ENCODE data around the gene TNFSF9.
"Not testable (repeated sequence)": the region's sequence is repeated elsewhere in the genome, so short reads cannot be mapped to it uniquely, and the experiment has no call there.

The TNFSF9 gene

DNA sequence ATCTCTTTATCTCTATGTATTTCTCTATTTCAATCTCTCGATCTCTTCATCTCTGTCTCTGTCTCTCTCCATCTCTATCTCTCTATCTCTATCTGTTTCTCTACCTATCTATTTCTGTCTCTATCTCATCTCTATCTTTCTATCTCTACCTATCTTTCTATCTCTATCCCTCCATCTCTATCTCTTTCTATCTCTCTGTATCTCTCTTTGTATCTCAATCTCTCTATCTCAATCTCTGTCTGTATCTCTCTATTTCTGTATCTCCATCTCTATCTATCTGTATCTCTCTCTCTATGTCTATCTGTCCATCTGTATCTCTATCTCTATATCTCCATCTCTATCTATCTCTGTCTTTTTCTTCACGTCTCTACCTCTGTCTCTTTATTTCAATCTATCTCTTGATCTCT, 25.2 kb downstream of the TNFSF9 start:
- H3K36me3 ChIP-seq (ENCODE audit: control insufficient read depth, insufficient read depth, low read length), result no peaks in the 10 kb centered on the region
- no peak overlapping the region for H3K4me3 ChIP-seq (ENCODE audit: insufficient read depth, low read depth, low read length)
- H3K27ac ChIP-seq (ENCODE audit: insufficient read depth, low read depth, low read length, poor library complexity, severe bottlenecking), result no peak overlapping the region
- no peaks in the 10 kb centered on the region for H3K27me3 ChIP-seq (ENCODE audit: control insufficient read depth, insufficient read depth, low read length, poor library complexity, severe bottlenecking)
- no peaks in the 10 kb centered on the region for H3K9me3 ChIP-seq (ENCODE audit: control insufficient read depth, low read length)
- H3K4me1 ChIP-seq (ENCODE audit: control insufficient read depth, insufficient read depth, low read length), result no peaks in the 10 kb centered on the region
- 87 to 91% methylated on average over 2 of the region's 2 CpGs for WGBS, 2 experiments

DNA sequence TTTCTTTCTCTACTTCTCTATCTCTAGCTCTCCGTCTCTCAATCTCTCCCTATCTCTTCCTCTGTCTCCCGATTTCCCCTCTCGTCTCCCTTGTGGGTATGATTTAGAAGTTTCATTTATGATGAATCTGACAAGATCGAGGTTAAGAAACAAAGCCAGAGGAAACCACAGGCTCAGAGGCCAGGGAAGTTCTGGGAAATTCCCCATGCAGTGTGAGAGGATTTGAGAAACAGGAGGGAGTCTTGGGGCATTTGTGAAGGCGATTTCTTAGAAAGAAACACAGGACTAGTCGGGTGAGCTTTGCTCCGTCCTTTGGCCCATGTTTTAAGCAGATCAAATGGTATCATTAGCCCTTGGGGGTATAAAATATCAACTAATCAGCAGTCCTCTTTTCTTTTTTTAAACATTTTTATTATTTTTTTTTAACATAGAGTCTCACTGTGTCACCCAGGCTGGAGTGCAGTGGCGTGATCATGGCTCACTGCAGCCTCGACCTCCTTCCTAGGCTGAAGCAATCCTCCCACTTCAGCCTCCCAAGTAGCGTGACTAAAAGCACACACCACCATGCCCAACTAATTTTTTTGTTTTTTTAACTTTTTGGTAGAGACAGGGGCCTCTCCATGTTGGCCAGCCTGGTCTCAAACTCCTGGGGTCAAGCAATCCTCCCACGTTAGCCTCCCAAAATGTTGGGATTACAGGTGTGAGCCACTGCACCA, 25.8 kb downstream of the TNFSF9 start:
- no peaks in the 10 kb centered on the region for H3K9me3 ChIP-seq (ENCODE audit: control insufficient read depth, low read length)
- no peak overlapping the region for H3K27ac ChIP-seq (ENCODE audit: insufficient read depth, low read depth, low read length, poor library complexity, severe bottlenecking)
- H3K4me1 ChIP-seq (ENCODE audit: control insufficient read depth, insufficient read depth, low read length), result no peaks in the 10 kb centered on the region
- H3K36me3 ChIP-seq (ENCODE audit: control insufficient read depth, insufficient read depth, low read length), result no peaks in the 10 kb centered on the region
- WGBS, 2 experiments, result 76 to 78% methylated on average over 10 to 11 of the region's 11 CpGs
- H3K4me3 ChIP-seq (ENCODE audit: insufficient read depth, low read depth, low read length), result no peak overlapping the region
- no peaks in the 10 kb centered on the region for H3K27me3 ChIP-seq (ENCODE audit: control insufficient read depth, insufficient read depth, low read length, poor library complexity, severe bottlenecking)

DNA sequence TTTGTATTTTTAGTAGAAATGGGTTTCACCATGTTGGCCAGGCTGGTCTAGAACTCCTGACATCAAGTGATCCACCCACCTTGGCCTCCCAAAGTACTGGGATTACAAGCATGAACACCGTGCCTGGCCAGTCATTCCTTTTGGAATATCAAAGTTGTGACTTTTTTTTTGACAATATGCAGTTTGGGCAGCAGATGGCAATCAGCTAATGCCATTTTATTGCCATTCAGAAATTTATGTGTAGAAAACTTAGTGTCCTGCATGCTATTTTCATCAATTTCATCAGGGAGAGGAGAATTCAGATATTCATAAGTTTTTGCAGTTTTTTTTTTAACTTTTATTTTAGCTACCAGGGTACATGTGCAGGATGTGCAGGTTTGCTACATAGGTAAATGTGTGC, 31.6 kb downstream of the TNFSF9 start:
- H3K36me3 ChIP-seq (ENCODE audit: control insufficient read depth, insufficient read depth, low read length); H3K4me3 ChIP-seq (ENCODE audit: insufficient read depth, low read depth, low read length); H3K27ac ChIP-seq (ENCODE audit: insufficient read depth, low read depth, low read length, poor library complexity, severe bottlenecking); H3K27me3 ChIP-seq (ENCODE audit: control insufficient read depth, insufficient read depth, low read length, poor library complexity, severe bottlenecking); H3K9me3 ChIP-seq (ENCODE audit: control insufficient read depth, low read length); H3K4me1 ChIP-seq (ENCODE audit: control insufficient read depth, insufficient read depth, low read length): not testable (repeated sequence)
- WGBS, 2 experiments, result 27 to 35% methylated on average over 1 of the region's 1 CpG

DNA sequence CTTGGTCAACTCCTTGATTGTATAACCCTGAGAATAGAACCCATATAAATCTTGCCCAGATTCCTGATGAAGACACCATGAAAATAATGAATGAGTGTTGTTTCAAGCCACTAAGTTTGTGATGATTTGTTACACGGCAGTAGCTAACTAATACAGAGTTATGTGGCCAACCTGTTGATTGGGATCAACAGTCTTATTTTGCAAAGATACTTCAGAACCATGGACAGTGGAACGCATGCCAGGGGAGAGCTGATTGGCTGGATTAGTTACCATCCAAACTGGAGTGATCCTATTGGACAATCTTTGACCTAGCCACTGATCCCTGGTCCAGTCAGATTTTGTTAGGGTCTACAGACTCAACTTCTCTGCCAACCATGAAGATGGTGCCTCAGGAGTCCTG, 33.6 kb downstream of the TNFSF9 start:
- H3K4me1 ChIP-seq (ENCODE audit: control insufficient read depth, insufficient read depth, low read length), result no peaks in the 10 kb centered on the region
- 75% methylated on average over 2 of the region's 2 CpGs for WGBS, 2 experiments
- peaks cover 4% of the 10 kb centered on the region for H3K9me3 ChIP-seq (ENCODE audit: control insufficient read depth, low read length)
- H3K27ac ChIP-seq (ENCODE audit: insufficient read depth, low read depth, low read length, poor library complexity, severe bottlenecking), result no peak overlapping the region
- no peaks in the 10 kb centered on the region for H3K27me3 ChIP-seq (ENCODE audit: control insufficient read depth, insufficient read depth, low read length, poor library complexity, severe bottlenecking)
- H3K4me3 ChIP-seq (ENCODE audit: insufficient read depth, low read depth, low read length), result no peak overlapping the region
- no peaks in the 10 kb centered on the region for H3K36me3 ChIP-seq (ENCODE audit: control insufficient read depth, insufficient read depth, low read length)

DNA sequence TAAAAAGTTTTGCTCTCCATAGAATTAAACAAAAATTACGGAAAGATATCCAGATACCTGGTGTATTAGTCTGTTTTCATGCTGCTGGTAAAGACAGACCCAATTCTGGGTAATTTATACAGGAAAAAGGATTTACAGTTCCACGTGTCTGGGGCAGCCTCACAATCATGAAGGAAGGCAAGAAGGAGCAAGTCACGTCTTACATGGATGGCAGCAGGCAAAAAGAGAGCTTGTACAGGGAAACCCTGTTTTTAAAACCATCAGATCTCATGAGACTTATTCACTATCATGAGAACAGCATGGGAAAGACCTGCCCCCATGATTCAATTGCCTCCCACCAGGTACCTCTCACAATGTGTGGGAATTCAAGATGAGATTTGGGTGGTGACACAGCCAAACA, 35.9 kb downstream of the TNFSF9 start:
- WGBS, 2 experiments, result 60 to 63% methylated on average over 3 of the region's 3 CpGs
- H3K4me1 ChIP-seq (ENCODE audit: control insufficient read depth, insufficient read depth, low read length); H3K27me3 ChIP-seq (ENCODE audit: control insufficient read depth, insufficient read depth, low read length, poor library complexity, severe bottlenecking); H3K4me3 ChIP-seq (ENCODE audit: insufficient read depth, low read depth, low read length); H3K9me3 ChIP-seq (ENCODE audit: control insufficient read depth, low read length); H3K27ac ChIP-seq (ENCODE audit: insufficient read depth, low read depth, low read length, poor library complexity, severe bottlenecking); H3K36me3 ChIP-seq (ENCODE audit: control insufficient read depth, insufficient read depth, low read length): not testable (repeated sequence)

DNA sequence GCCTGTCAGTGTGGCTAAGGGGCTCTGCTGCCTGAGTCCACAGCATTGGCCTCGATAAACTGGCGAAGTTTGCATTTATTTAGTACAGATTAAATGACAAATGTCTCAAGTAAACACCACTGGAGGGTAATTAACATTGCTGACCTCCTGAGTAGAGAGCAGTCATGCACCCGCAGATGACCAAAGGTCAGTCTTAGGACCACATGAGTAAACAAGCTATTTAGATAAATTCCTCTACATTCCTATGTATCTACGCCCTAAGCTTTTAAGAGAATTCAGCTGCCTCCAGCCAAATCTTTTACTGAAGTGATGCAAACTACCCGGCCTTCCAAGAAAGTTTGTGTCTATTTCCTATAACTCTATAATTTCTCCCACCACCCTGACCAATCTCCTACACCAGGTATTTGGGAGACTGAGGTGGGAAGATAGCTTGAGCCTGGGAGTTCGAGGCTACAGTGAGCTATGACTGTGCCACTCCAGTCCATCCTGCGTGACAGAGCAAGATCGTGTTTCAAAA, 37.2 kb downstream of the TNFSF9 start:
- 72 to 81% methylated on average over 8 of the region's 8 CpGs for WGBS, 2 experiments
- Histone ChIP-seq H3K27me3 (ENCODE audit: control insufficient read depth, insufficient read depth, low read length, poor library complexity, severe bottlenecking) (no peaks in the 10 kb centered on the region), H3K4me3 (ENCODE audit: insufficient read depth, low read depth, low read length) (no peak overlapping the region), H3K9me3 (ENCODE audit: control insufficient read depth, low read length) (peaks cover 4% of the 10 kb centered on the region), H3K36me3 (ENCODE audit: control insufficient read depth, insufficient read depth, low read length) (no peaks in the 10 kb centered on the region), H3K4me1 (ENCODE audit: control insufficient read depth, insufficient read depth, low read length) (no peaks in the 10 kb centered on the region), H3K27ac (ENCODE audit: insufficient read depth, low read depth, low read length, poor library complexity, severe bottlenecking) (no peak overlapping the region)

DNA sequence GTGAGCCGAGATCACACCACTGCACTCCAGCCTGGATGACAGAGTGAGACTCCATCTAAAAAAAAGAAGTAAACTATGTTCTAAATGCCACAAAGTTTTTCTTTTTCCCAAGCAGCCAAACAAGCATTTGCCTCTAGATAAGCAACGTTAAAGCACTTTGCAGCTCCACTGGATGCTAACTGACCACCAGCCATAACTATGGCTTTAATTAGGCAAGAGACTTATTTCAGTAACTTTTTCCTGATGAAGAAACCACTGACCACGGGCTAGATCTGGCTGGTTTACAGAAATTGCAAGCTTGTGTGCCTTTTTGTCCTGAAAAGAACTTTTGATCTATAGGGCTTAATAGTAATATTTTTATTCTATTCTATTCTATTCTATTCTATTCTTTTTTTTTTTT, 38.0 kb downstream of the TNFSF9 start:
- no peak overlapping the region for H3K27ac ChIP-seq (ENCODE audit: insufficient read depth, low read depth, low read length, poor library complexity, severe bottlenecking)
- no peaks in the 10 kb centered on the region for H3K27me3 ChIP-seq (ENCODE audit: control insufficient read depth, insufficient read depth, low read length, poor library complexity, severe bottlenecking)
- no peaks in the 10 kb centered on the region for H3K4me1 ChIP-seq (ENCODE audit: control insufficient read depth, insufficient read depth, low read length)
- no peaks in the 10 kb centered on the region for H3K36me3 ChIP-seq (ENCODE audit: control insufficient read depth, insufficient read depth, low read length)
- H3K4me3 ChIP-seq (ENCODE audit: insufficient read depth, low read depth, low read length), result no peak overlapping the region
- WGBS, 2 experiments, result 64 to 69% methylated on average over 3 of the region's 3 CpGs
- H3K9me3 ChIP-seq (ENCODE audit: control insufficient read depth, low read length), result peaks cover 4% of the 10 kb centered on the region

DNA sequence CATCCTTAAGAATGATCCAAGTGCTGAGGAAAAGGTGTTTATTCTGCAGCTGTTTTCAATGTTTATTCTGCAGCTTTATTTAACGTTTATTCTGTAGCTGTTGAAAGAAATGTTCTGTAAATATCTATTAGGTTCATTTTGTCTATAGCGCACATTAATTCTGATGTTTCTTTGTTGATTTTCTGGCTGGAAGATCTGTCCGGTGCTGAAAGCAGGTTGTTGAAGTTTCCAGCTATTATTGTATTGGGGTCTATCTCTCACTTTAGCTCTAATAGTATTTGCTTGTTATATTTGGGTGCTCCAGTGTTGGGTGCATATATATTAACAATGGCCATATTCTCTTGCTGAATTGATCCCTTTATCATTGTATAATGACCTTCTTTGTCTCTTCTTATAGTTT, 39.9 kb downstream of the TNFSF9 start:
- WGBS, 2 experiments, result 90 to 92% methylated on average over 3 of the region's 3 CpGs
- no peaks in the 10 kb centered on the region for H3K36me3 ChIP-seq (ENCODE audit: control insufficient read depth, insufficient read depth, low read length)

DNA sequence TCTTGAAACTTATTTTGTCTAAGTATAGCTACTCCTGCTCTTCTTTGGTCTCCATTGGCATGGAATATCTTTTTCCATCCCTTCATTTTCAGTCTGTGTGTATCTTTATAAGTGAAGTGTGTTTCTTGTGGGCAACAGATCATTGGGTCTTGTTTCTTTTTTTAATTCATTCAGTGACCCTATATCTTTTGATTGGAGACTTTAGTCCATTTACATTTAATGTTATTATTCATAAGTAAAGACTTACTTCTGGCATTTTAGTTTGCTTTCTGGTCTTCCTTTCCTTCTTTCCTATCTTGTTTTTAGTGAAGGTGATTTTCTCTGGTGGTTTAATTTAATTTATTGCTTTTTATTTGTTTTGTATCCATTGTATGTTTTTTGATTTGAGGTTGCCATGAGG, 40.3 kb downstream of the TNFSF9 start:
- H3K9me3 ChIP-seq (ENCODE audit: control insufficient read depth, low read length), result peaks cover 4% of the 10 kb centered on the region
- H3K27me3 ChIP-seq (ENCODE audit: control insufficient read depth, insufficient read depth, low read length, poor library complexity, severe bottlenecking), result no peaks in the 10 kb centered on the region
- no peaks in the 10 kb centered on the region for H3K4me1 ChIP-seq (ENCODE audit: control insufficient read depth, insufficient read depth, low read length)
- no peak overlapping the region for H3K4me3 ChIP-seq (ENCODE audit: insufficient read depth, low read depth, low read length)
- H3K36me3 ChIP-seq (ENCODE audit: control insufficient read depth, insufficient read depth, low read length), result no peaks in the 10 kb centered on the region
- no peak overlapping the region for H3K27ac ChIP-seq (ENCODE audit: insufficient read depth, low read depth, low read length, poor library complexity, severe bottlenecking)

More for the DNA sequence above, 39.9 kb downstream of the TNFSF9 start:
- H3K4me3 ChIP-seq (ENCODE audit: insufficient read depth, low read depth, low read length), result no peak overlapping the region
- H3K27ac ChIP-seq (ENCODE audit: insufficient read depth, low read depth, low read length, poor library complexity, severe bottlenecking), result no peak overlapping the region
- no peaks in the 10 kb centered on the region for H3K4me1 ChIP-seq (ENCODE audit: control insufficient read depth, insufficient read depth, low read length)
- no peaks in the 10 kb centered on the region for H3K27me3 ChIP-seq (ENCODE audit: control insufficient read depth, insufficient read depth, low read length, poor library complexity, severe bottlenecking)
- peaks cover 4% of the 10 kb centered on the region for H3K9me3 ChIP-seq (ENCODE audit: control insufficient read depth, low read length)

DNA sequence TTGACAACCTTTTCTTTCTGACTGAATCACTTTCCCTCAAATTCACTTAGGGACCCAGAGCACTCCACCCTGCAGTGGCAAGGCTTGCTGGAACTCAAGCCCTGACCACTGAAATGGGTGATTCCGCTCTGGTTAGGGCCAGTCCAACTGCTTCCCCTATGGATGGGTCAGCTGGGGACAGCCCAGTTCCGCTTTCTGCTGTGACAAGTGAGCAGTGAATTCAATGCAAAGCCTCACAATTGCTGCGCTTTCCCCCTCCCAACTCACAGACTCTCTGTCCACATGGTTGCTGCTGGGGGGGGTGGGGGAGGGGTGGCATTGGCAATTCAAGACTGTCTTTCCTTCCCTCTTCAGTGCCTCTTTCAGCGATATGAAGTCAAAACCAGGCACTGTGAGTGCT, 41.4 kb downstream of the TNFSF9 start:
- H3K27ac ChIP-seq (ENCODE audit: insufficient read depth, low read depth, low read length, poor library complexity, severe bottlenecking), result no peak overlapping the region
- no peak overlapping the region for H3K4me3 ChIP-seq (ENCODE audit: insufficient read depth, low read depth, low read length)
- 71 to 76% methylated on average over 3 of the region's 4 CpGs for WGBS, 2 experiments

DNA sequence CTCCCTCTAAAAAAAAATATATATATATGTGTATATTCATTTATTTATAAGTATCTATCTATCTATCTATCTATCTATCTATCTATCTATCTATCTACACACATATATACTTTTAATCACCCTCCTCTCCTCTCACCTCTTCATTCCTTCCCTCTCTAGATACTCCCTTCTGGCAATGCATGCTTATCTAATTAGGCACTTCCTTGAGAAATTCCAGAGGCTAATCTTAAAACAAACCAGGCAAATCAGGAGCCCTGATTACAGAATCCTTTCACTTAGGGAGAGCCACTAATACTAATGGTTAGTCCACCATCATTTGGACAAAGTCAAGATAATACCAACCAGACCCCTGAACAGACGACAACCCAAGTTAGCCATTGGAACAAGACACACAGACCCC, 42.5 kb downstream of the TNFSF9 start:
- Histone ChIP-seq H3K27me3 (ENCODE audit: control insufficient read depth, insufficient read depth, low read length, poor library complexity, severe bottlenecking) (no peaks in the 10 kb centered on the region), H3K9me3 (ENCODE audit: control insufficient read depth, low read length) (no peaks in the 10 kb centered on the region), H3K36me3 (ENCODE audit: control insufficient read depth, insufficient read depth, low read length) (no peaks in the 10 kb centered on the region), H3K4me3 (ENCODE audit: insufficient read depth, low read depth, low read length) (no peak overlapping the region), H3K27ac (ENCODE audit: insufficient read depth, low read depth, low read length, poor library complexity, severe bottlenecking) (no peak overlapping the region), H3K4me1 (ENCODE audit: control insufficient read depth, insufficient read depth, low read length) (no peaks in the 10 kb centered on the region)
- WGBS, 2 experiments, result 79 to 85% methylated on average over 1 of the region's 1 CpG

More for the DNA sequence above, 41.4 kb downstream of the TNFSF9 start:
- Histone ChIP-seq H3K36me3 (ENCODE audit: control insufficient read depth, insufficient read depth, low read length) (no peaks in the 10 kb centered on the region), H3K4me1 (ENCODE audit: control insufficient read depth, insufficient read depth, low read length) (no peaks in the 10 kb centered on the region), H3K9me3 (ENCODE audit: control insufficient read depth, low read length) (no peaks in the 10 kb centered on the region), H3K27me3 (ENCODE audit: control insufficient read depth, insufficient read depth, low read length, poor library complexity, severe bottlenecking) (no peaks in the 10 kb centered on the region)

All from ectodermal cell (in vitro differentiated cells).